Measurements from ENCODE around the gene DERL2. TPM values are rescaled to one million over a fixed set of nuclear protein-coding genes. Genes with fewer than 3 reads are reported as not detected.

The DERL2 gene
- total and polyA plus RNA-seq, 7 experiments from 2014 or later: 50.2 to 84.4 (median 72.0) TPM

Other genes starting within 250 kb of the DERL2 start
- 10 to 100 TPM; 37.3 to 58.5 (median 44.6) TPM for gene RABEP1, start 203.9 kb downstream of the DERL2 start, total RNA-seq
- gene RABEP1, start 203.9 kb downstream of the DERL2 start, polyA plus RNA-seq: 10 to 100 TPM; 26.2 to 35.9 TPM
- gene NUP88, start 66.5 kb downstream of the DERL2 start, total RNA-seq: 100 to 1,000 TPM in 4 of 5 experiments, 10 to 100 TPM in 1; 85.7 to 135 (median 111) TPM
- gene NUP88, start 66.5 kb downstream of the DERL2 start, polyA plus RNA-seq: 100 to 1,000 TPM in 1 of 2 donors, 10 to 100 TPM in 1; 96.0 to 148 TPM
- gene RPAIN, start 66.0 kb downstream of the DERL2 start, total RNA-seq: 10 to 100 TPM; 54.2 to 81.1 (median 75.1) TPM
- gene RPAIN, start 66.0 kb downstream of the DERL2 start, polyA plus RNA-seq: 10 to 100 TPM; 30.4 to 35.8 TPM
- 100 to 1,000 TPM in 1 of 5 experiments, 10 to 100 TPM in 4; 58.0 to 162 (median 82.3) TPM for gene C1QBP, start 47.0 kb downstream of the DERL2 start, total RNA-seq
- gene C1QBP, start 47.0 kb downstream of the DERL2 start, polyA plus RNA-seq: 100 to 1,000 TPM; 276 to 294 TPM
- gene DHX33, start 17.2 kb downstream of the DERL2 start, total RNA-seq: 10 to 100 TPM in 3 of 5 experiments, 1 to 10 TPM in 2; 7.1 to 19.1 (median 11.3) TPM
- gene DHX33, start 17.2 kb downstream of the DERL2 start, polyA plus RNA-seq: under 1 TPM; 0.95 to 0.99 TPM
- 10 to 100 TPM; 16.3 to 53.6 (median 38.4) TPM for gene MIS12, start 388 bp upstream of the DERL2 start, total RNA-seq
- 10 to 100 TPM; 19.8 to 20.6 TPM for gene MIS12, start 388 bp upstream of the DERL2 start, polyA plus RNA-seq
- 100 to 1,000 TPM in 4 of 5 experiments, 10 to 100 TPM in 1; 86.6 to 360 (median 259) TPM for gene NLRP1, start 98.3 kb upstream of the DERL2 start, total RNA-seq
- gene NLRP1, start 98.3 kb upstream of the DERL2 start, polyA plus RNA-seq: 10 to 100 TPM; 27.7 to 60.7 TPM